ENCODE results near the gene ZNF544.
"Not testable (repeated sequence)": the region's sequence is repeated elsewhere in the genome, so short reads cannot be mapped to it uniquely, and the experiment has no call there.

The ZNF544 gene

GRCh38 chr19:58305065-58305931 lies 76.6 kb downstream of the ZNF544 start, which contains the start of gene ERVK3-1:
Gene ERVK3-1 (plus strand): TSS chr19:58305377. CDS start chr19:58312169, 6,792 bp downstream.
- peak; percentile 83 to 92 for DNase-seq (ENCODE audit: low read depth in 2 of 2)

DNA sequence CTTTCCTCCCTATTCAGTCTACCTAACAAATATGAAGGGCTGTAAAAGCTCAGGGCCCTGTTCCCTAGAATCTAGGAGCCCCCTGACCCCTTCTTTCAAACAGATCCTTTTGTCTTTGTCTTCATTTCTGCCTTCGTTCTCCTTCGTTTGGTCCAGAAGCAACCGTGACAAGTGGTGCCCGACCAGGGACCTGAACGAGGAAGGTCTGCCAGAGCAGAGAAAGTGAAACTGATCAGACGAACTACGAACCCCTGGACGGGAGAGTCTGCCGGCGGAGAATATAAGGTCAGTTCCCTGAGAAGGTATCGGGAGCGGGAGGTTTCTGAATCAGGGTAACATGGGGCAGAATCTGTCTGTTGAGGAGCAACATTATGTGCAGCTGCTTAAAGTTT lies 77.2 kb downstream of the ZNF544 start:
- no peak for DNase-seq (ENCODE audit: low read depth in 2 of 2)

GRCh38 chr19:58307736-58308135 lies 79.0 kb downstream of the ZNF544 start:
- DNase-seq (ENCODE audit: low read depth in 2 of 2) = no peak

DNA sequence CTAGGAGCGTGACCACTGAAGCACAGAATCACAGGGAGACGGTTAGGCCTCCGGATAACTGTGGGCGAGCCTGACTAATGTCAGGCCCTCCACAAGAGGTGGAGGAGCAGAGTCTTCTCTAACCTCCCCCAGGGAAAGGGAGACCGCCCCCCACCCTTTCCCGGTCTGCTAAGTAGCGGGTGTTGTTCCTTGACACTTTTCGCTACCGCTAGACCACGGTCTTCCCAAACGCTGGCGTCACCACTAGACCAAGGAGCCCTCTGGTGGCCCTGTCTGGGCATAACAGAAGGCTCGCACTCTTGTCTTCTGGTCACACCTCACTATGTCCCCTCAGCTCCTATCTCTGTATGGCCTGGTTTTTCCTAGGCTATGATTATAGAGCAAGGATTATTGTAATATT lies 82.0 kb downstream of the ZNF544 start:
- not testable (repeated sequence) for DNase-seq (ENCODE audit: low read depth in 2 of 2)

- no peak for DNase-seq (ENCODE audit: low read depth in 2 of 2)
These were observed 82.7 kb downstream of the ZNF544 start for GRCh38 chr19:58311345-58311865.

Measured in stimulated activated CD4-positive, alpha-beta T cell treated with anti-CD3 and anti-CD28 coated beads, Interleukin-4, amount 100 ng/mL, for 48 hours (primary cell).